Measurements from ENCODE around the gene EFEMP2.
"Not testable (repeated sequence)": the region's sequence is repeated elsewhere in the genome, so short reads cannot be mapped to it uniquely, and the experiment has no call there.

Gene EFEMP2

GRCh38 chr11:65900125-65900898, 27.7 kb upstream of the EFEMP2 start, which contains the start of gene FOSL1:
TSS of gene FOSL1 (minus strand) at chr11:65900388. CDS start at chr11:65900339, 49 bp downstream.
- no peak for DNase-seq

- no peak for DNase-seq
Observed at GRCh38 chr11:65899356-65900124, 26.9 kb upstream of the EFEMP2 start.

GRCh38 chr11:65898656-65899355, 26.2 kb upstream of the EFEMP2 start:
- no peak for DNase-seq

GRCh38 chr11:65897020-65897471, 24.4 kb upstream of the EFEMP2 start:
- no peak for DNase-seq

- no peak for DNase-seq
Observed at GRCh38 chr11:65896034-65896999, 23.7 kb upstream of the EFEMP2 start.

- no peak for DNase-seq
Observed at GRCh38 chr11:65895482-65895981, 22.9 kb upstream of the EFEMP2 start.

- no peak for DNase-seq
Observed at GRCh38 chr11:65894034-65894591, 21.5 kb upstream of the EFEMP2 start.

- no peak for DNase-seq
Observed at GRCh38 chr11:65892661-65893317, 20.2 kb upstream of the EFEMP2 start.

GRCh38 chr11:65892137-65892540, 19.5 kb upstream of the EFEMP2 start:
- not testable (repeated sequence) for DNase-seq

GRCh38 chr11:65891219-65892136, 18.9 kb upstream of the EFEMP2 start:
- peak; percentile 31 for DNase-seq

GRCh38 chr11:65890324-65891218, 18.0 kb upstream of the EFEMP2 start, which contains the start of gene CCDC85B:
TSS of gene CCDC85B (plus strand) at chr11:65890673. CDS start at chr11:65890784, 111 bp downstream.
- peak; percentile 96 for DNase-seq

- DNase-seq = peak; percentile 98
Observed at GRCh38 chr11:65888163-65888814, 15.7 kb upstream of the EFEMP2 start, which contains the start of gene FIBP. TSS of gene FIBP (minus strand) at chr11:65888471. CDS start at chr11:65888418, 53 bp downstream.

GRCh38 chr11:65887723-65888162, 15.1 kb upstream of the EFEMP2 start:
- no peak for DNase-seq

- DNase-seq = no peak
Observed at GRCh38 chr11:65886826-65887722, 14.5 kb upstream of the EFEMP2 start.

GRCh38 chr11:65885808-65886536, 13.4 kb upstream of the EFEMP2 start:
- DNase-seq = no peak

GRCh38 chr11:65885231-65885630, 12.6 kb upstream of the EFEMP2 start:
- DNase-seq = no peak

Measured in NCI-H1092 treated with DMSO at 0.1 percent for 48 hours (cell line).